OCI-LY1 (cell line): ENCODE data around the gene AGAP3.

Experiments used
- EZH2 ChIP-seq: fragments of 200-600 bp; sonication (generic), shearing (Covaris generic); IDR thresholded peaks from 2 replicates; pipeline ENCODE4 v1.8.0; 2017; ENCODE audit warnings: borderline replicate concordance, mixed run types, mild to moderate bottlenecking, antibody characterized with exemption, low read length, moderate library complexity, mixed read lengths
- TF ChIP-seq, protein P1 (sequence below): fragments of 200-600 bp; sonication (generic), shearing (Covaris generic); IDR thresholded peaks from 2 replicates; pipeline ENCODE4 v1.5.1; 2017; ENCODE audit warnings: mild to moderate bottlenecking, antibody characterized with exemption, low read length, moderate library complexity, mixed read lengths

DNA sequence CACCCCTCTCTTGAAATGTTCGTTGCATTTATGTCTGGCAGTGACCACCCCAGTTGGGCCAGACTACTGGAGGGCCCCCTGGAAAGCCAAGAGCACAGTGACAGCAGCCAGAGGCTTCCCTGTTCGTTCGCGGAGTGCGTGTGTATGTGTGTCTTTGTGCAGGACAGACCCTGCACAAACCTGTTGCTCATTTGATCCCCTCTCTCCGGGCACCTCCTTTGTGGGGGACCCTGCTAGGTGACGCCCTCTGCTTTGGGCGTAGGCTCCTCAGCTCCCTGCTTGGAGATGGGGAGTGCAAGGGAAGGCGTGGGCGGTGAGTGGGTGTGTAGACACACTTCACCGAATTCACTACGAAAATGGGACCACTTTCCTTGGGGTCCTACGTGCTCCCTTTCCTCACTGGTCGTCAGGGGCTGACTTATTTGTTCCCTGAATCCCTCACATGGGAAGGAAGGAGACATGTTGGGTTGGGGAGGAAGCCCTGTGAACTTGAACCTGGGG is 38.7 kb downstream of the AGAP3 start:
- TF ChIP-seq EZH2 = no peak
- TF ChIP-seq, protein P1, sequence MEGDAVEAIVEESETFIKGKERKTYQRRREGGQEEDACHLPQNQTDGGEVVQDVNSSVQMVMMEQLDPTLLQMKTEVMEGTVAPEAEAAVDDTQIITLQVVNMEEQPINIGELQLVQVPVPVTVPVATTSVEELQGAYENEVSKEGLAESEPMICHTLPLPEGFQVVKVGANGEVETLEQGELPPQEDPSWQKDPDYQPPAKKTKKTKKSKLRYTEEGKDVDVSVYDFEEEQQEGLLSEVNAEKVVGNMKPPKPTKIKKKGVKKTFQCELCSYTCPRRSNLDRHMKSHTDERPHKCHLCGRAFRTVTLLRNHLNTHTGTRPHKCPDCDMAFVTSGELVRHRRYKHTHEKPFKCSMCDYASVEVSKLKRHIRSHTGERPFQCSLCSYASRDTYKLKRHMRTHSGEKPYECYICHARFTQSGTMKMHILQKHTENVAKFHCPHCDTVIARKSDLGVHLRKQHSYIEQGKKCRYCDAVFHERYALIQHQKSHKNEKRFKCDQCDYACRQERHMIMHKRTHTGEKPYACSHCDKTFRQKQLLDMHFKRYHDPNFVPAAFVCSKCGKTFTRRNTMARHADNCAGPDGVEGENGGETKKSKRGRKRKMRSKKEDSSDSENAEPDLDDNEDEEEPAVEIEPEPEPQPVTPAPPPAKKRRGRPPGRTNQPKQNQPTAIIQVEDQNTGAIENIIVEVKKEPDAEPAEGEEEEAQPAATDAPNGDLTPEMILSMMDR = no peak
